OCI-LY3 (cell line): ENCODE measurements around the gene CTU2.

Experiments used
- CTCF ChIP-seq: fragments of 200-600, 300-600 bp; sonication (generic); IDR thresholded peaks from 2 replicates; pipeline ENCODE4 v1.5.1; 2014; ENCODE audit warnings: antibody characterized with exemption, low read length, low read depth
- EZH2phosphoT487 ChIP-seq: fragments of 200-600 bp; shearing (Covaris generic); IDR thresholded peaks from 2 replicates; pipeline ENCODE4 v1.6.1; 2018; ENCODE audit warnings: antibody characterized with exemption, mixed run types, low read depth

DNA sequence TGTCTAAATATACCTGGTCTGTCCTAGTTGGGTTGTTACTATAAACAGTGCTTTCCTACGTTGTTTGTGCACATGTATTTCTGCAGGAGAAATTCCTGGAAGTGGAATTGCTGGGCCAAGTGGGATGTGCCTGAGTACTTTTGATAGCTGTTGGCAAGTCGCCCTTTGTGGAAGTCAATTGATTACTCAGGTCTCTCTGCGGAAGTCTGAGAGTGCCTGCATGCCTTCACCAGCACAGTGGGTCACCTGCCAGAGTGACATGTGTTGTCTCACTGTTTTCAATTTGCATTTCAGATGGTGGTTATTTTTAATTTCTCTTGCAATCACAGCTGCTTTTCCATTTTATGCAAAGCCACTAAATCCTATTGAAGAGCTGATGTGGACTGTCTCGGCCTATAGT is 41.2 kb upstream of the CTU2 start:
- TF ChIP-seq EZH2phosphoT487 (no peak), CTCF (no peak)
